ENCODE measurements around the gene NR4A1.

DNA sequence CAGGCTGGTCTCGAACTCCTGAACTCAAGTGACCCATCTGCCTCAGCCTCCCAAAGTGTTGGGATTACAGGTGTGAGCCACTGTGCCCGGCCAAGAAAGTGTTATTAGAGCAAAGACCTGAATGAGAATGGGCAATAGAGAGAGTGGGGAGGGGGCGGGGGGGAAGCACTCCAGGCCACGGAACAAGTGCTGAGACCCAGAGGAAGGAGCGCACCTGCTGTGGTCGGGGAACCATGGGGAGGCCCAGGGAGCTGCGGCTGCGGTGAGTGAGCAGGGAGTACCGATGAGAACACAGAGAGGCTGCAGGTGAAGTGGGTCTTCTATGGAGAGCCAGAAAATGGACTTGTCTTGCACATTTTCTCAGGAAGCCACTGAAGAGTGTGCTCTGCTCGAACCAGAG lies 39.0 kb downstream of the NR4A1 start:
- TF ChIP-seq, protein P1, sequence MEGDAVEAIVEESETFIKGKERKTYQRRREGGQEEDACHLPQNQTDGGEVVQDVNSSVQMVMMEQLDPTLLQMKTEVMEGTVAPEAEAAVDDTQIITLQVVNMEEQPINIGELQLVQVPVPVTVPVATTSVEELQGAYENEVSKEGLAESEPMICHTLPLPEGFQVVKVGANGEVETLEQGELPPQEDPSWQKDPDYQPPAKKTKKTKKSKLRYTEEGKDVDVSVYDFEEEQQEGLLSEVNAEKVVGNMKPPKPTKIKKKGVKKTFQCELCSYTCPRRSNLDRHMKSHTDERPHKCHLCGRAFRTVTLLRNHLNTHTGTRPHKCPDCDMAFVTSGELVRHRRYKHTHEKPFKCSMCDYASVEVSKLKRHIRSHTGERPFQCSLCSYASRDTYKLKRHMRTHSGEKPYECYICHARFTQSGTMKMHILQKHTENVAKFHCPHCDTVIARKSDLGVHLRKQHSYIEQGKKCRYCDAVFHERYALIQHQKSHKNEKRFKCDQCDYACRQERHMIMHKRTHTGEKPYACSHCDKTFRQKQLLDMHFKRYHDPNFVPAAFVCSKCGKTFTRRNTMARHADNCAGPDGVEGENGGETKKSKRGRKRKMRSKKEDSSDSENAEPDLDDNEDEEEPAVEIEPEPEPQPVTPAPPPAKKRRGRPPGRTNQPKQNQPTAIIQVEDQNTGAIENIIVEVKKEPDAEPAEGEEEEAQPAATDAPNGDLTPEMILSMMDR (IDR thresholded peaks at IDR 0.05), result no peak
- TF ChIP-seq, protein P2, sequence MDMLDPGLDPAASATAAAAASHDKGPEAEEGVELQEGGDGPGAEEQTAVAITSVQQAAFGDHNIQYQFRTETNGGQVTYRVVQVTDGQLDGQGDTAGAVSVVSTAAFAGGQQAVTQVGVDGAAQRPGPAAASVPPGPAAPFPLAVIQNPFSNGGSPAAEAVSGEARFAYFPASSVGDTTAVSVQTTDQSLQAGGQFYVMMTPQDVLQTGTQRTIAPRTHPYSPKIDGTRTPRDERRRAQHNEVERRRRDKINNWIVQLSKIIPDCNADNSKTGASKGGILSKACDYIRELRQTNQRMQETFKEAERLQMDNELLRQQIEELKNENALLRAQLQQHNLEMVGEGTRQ (IDR thresholded peaks at IDR 0.05; ENCODE audit: borderline replicate concordance, low read depth, low read length), result no peak
- TF ChIP-seq POLR2AphosphoS5 (IDR thresholded peaks at IDR 0.05; ENCODE audit: low read depth, low read length) (no peak), TAF1 (IDR thresholded peaks at IDR 0.05; ENCODE audit: borderline replicate concordance, low read depth, low read length) (no peak), RFX5 (IDR thresholded peaks at IDR 0.05; ENCODE audit: low read length) (no peak), RAD21 (IDR thresholded peaks at IDR 0.05; ENCODE audit: low read length) (no peak), TCF12 (IDR thresholded peaks at IDR 0.05) (no peak), FOXJ3 (CRISPR knock-in tag; IDR thresholded peaks at IDR 0.05) (no peak), MXI1 (IDR thresholded peaks at IDR 0.05; ENCODE audit: low read depth, low read length) (no peak)

Measured in SK-N-SH (cell line).